Naive thymus-derived CD8-positive, alpha-beta T cell (primary cell): ENCODE results near the gene EHBP1. TPM values are rescaled to one million over a fixed set of nuclear protein-coding genes. Genes with fewer than 3 reads are reported as not detected.

Source experiments
- ATAC-seq, 2 donors: fragments of 150-1000 bp; cut with Tn5 transposase in 1 of 2; sonication (Bioruptor Pico), chemical (Tn5 transposase) in 1 of 2; 1 replicate in 1 of 2; 2 replicates in 1 of 2; pipeline ENCODE4 v1.10.0; 2021; ENCODE audit warnings: mild to moderate bottlenecking in 2 of 2, moderate library complexity in 2 of 2
- POLR2A ChIA-PET: fragments of 350-600 bp; sonication (Branson Sonifier 250); formaldehyde crosslinking; loops from one replicate; lab custom pipeline; 2021; ENCODE audit warnings: antibody characterized with exemption; lab: Charles Lee
- DNase-seq, 10 donors: peaks; one replicate each; pipeline versions ENCODE4 v3.0.0 to v3.0.0-alpha.2; 2020 to 2022
- H3K27ac Mint-ChIP-seq, 10 donors: one replicate each; pipeline ENCODE4 v1.8.0; 2020 to 2022; ENCODE audit warnings: mild to moderate bottlenecking in 10 of 10, mixed read lengths in 10 of 10, moderate library complexity in 4 of 10, inconsistent platforms in 1 of 10
- H3K27me3 Mint-ChIP-seq, 5 donors: one replicate each; pipeline ENCODE4 v1.8.0; 2021 to 2022; ENCODE audit warnings: mixed read lengths in 5 of 5
- H3K36me3 Mint-ChIP-seq, 3 donors: one replicate each; pipeline ENCODE4 v1.8.0; 2020 to 2022; ENCODE audit warnings: mixed read lengths in 3 of 3, mild to moderate bottlenecking in 2 of 3, inconsistent platforms in 1 of 3
- H3K4me1 Mint-ChIP-seq, 4 donors: one replicate each; pipeline ENCODE4 v1.8.0; 2021 to 2022; ENCODE audit warnings: mixed read lengths in 4 of 4
- H3K4me3 Mint-ChIP-seq, 10 donors: one replicate each; pipeline ENCODE4 v1.8.0; 2020 to 2022; ENCODE audit warnings: mild to moderate bottlenecking in 10 of 10, mixed read lengths in 10 of 10, moderate library complexity in 6 of 10, inconsistent platforms in 1 of 10
- H3K9me3 Mint-ChIP-seq, 9 donors: one replicate each; pipeline ENCODE4 v1.8.0; 2020 to 2022; ENCODE audit warnings: mixed read lengths in 9 of 9, mild to moderate bottlenecking in 3 of 9, inconsistent platforms in 1 of 9, moderate library complexity in 1 of 9
- polyA plus RNA-seq, 3 donors: library from polyadenylated mRNA; unstranded; fragments of 300-500 nt; fragmentation: Illumina TruSeq; gene quantifications; one replicate each; pipeline ENCODE4 v1.2.3, GENCODE V29; 2021
- total RNA-seq, 8 experiments: library from RNA in 2 of 8; stranded (reverse) in 2 of 8; gene quantifications; one replicate each; pipeline ENCODE4 v1.2.3 and lab custom pipeline; 2021 to 2026

EHBP1 gene
- total RNA-seq, result 10 to 100 TPM; 29.2 to 30.8 TPM
- polyA plus RNA-seq, result 10 to 100 TPM in 1 of 3 donors, 1 to 10 TPM in 2; 9.8 to 10.3 (median 9.9) TPM
- 15.4 to 26.8 (median 23.1) reads per million in 6 experiments for total RNA-seq (lab: John Stamatoyannopoulos, UW)

- Mint-ChIP-seq H3K4me3 (peak within 1 kb of the TSS; percentile 84 to 98 (median 92)), H3K9me3 (peaks cover 0 to 3% (median 0%) of the 10 kb centered on the region in 9 donors), H3K27ac (peak within 1 kb of the TSS; percentile 66 to 96 (median 92)), H3K4me1 (peaks cover 25 to 39% (median 34%) of the 10 kb centered on the region in 4 donors), H3K36me3 (peaks cover 5 to 9% (median 6%) of the 10 kb centered on the region in 3 donors), H3K27me3 (no peaks in the 10 kb centered on the region)
- ATAC-seq (peak; percentile 94 to 97), DNase-seq (peak; percentile 94 to 98 (median 97))
- POLR2A ChIA-PET, result interaction anchor here (0.6 kb wide), 1 partner anchor 18 kb away, joined by 3 read pairs; no protein-coding TSS in a partner anchor
These were observed at the start of gene EHBP1 for GRCh38 chr2:62705007-62705829. Gene EHBP1 (plus strand): TSS chr2:62705713. CDS start chr2:62707192, 1,479 bp downstream.

- no peaks in the 10 kb centered on the region for H3K36me3 Mint-ChIP-seq
- no peak overlapping the region for H3K27ac Mint-ChIP-seq
- ATAC-seq (no peak), DNase-seq (no peak)
- H3K4me1 Mint-ChIP-seq, result peaks cover 0 to 11% (median 0%) of the 10 kb centered on the region in 4 donors
- POLR2A ChIA-PET, result no interaction called here
- peaks cover 0 to 4% (median 0%) of the 10 kb centered on the region in 5 donors for H3K27me3 Mint-ChIP-seq
- no peak overlapping the region for H3K4me3 Mint-ChIP-seq
- no peaks in the 10 kb centered on the region for H3K9me3 Mint-ChIP-seq
These were observed 47.7 kb upstream of the EHBP1 start for GRCh38 chr2:62657783-62658182.

GRCh38 chr2:62658891-62659290 is 46.6 kb upstream of the EHBP1 start:
- POLR2A ChIA-PET, result no interaction called here
- DNase-seq (no peak), ATAC-seq (no peak)
- H3K9me3 Mint-ChIP-seq, result no peaks in the 10 kb centered on the region
- H3K36me3 Mint-ChIP-seq, result no peaks in the 10 kb centered on the region
- H3K27me3 Mint-ChIP-seq, result peaks cover 0 to 4% (median 0%) of the 10 kb centered on the region in 5 donors
- peaks cover 0 to 11% (median 0%) of the 10 kb centered on the region in 4 donors for H3K4me1 Mint-ChIP-seq
- H3K27ac Mint-ChIP-seq, result no peak overlapping the region
- no peak overlapping the region for H3K4me3 Mint-ChIP-seq

GRCh38 chr2:62660087-62660486 is 45.4 kb upstream of the EHBP1 start:
- DNase-seq, result no peak
- Mint-ChIP-seq H3K36me3 (no peaks in the 10 kb centered on the region), H3K27ac (no peak overlapping the region), H3K9me3 (no peaks in the 10 kb centered on the region), H3K4me1 (peaks cover 0 to 11% (median 0%) of the 10 kb centered on the region in 4 donors), H3K27me3 (peaks cover 0 to 4% (median 0%) of the 10 kb centered on the region in 5 donors), H3K4me3 (no peak overlapping the region)
- no peak for ATAC-seq
- POLR2A ChIA-PET, result no interaction called here

DNA sequence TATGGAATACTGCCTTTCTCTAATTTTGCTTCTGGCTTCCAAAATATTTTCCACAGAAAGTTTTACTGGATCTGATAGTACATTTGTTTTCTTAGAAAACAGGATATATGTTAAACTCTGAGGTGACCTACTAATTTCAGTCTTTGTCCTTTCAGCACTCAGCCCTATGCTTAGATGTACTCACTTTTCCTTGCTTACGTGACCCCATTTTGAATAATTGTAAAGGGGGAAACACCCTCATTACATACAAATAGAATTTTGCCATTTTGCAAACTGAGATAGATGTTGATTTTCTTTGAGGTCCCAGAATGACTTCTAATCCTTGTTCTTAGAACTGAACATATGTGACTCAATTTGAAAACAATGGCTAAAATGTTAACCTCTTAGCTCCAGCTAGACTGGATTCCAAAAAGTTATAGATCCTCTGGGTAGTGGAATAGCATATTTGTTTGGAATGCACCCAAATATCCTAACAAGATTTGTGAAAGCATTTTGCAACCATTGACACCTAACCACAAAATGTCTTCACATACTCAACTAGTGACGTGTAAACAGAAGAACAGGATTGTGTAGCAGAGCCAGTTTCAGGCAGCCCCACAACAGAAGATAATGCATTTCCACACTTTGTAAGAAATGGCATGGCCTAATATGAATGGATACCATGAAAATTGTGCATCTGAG is 44.8 kb upstream of the EHBP1 start:
- no peak for DNase-seq
- H3K4me3 Mint-ChIP-seq, result no peak overlapping the region
- H3K27ac Mint-ChIP-seq, result no peak overlapping the region
- ATAC-seq, result no peak
- no peaks in the 10 kb centered on the region for H3K9me3 Mint-ChIP-seq
- H3K4me1 Mint-ChIP-seq, result peaks cover 0 to 11% (median 0%) of the 10 kb centered on the region in 4 donors
- POLR2A ChIA-PET, result no interaction called here
- H3K36me3 Mint-ChIP-seq, result no peaks in the 10 kb centered on the region
- peaks cover 0 to 6% (median 0%) of the 10 kb centered on the region in 5 donors for H3K27me3 Mint-ChIP-seq

DNA sequence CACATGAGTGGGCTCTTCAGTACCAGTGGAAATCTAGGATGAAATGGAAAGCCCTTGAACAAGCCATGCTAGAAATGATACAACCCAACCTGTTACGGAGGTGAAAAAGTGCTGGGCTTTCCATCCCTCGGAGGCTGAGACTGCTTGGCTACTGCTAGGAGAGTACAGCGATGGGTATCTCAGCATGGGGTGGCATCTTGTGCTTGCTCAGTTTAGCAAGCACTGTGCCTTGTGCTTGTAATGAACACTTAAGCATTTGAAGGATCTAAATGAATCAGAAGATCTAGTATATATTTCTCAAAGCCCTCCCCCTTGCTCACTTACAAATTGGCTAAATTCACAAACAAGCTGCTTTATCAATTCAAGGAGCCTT is 44.3 kb upstream of the EHBP1 start:
- Mint-ChIP-seq H3K9me3 (no peaks in the 10 kb centered on the region), H3K27me3 (peaks cover 0 to 9% (median 0%) of the 10 kb centered on the region in 5 donors), H3K4me1 (peaks cover 0 to 11% (median 0%) of the 10 kb centered on the region in 4 donors), H3K36me3 (no peaks in the 10 kb centered on the region), H3K4me3 (no peak overlapping the region), H3K27ac (no peak overlapping the region)
- DNase-seq, result no peak
- no peak for ATAC-seq
- POLR2A ChIA-PET, result no interaction called here

GRCh38 chr2:62662131-62662530 is 43.4 kb upstream of the EHBP1 start:
- no peak overlapping the region for H3K27ac Mint-ChIP-seq
- no peaks in the 10 kb centered on the region for H3K9me3 Mint-ChIP-seq
- ATAC-seq (no peak), DNase-seq (no peak)
- H3K4me3 Mint-ChIP-seq, result no peak overlapping the region
- H3K4me1 Mint-ChIP-seq, result peaks cover 0 to 11% (median 0%) of the 10 kb centered on the region in 4 donors
- POLR2A ChIA-PET, result no interaction called here
- H3K36me3 Mint-ChIP-seq, result no peaks in the 10 kb centered on the region
- H3K27me3 Mint-ChIP-seq, result peaks cover 0 to 9% (median under 1%) of the 10 kb centered on the region in 5 donors

DNA sequence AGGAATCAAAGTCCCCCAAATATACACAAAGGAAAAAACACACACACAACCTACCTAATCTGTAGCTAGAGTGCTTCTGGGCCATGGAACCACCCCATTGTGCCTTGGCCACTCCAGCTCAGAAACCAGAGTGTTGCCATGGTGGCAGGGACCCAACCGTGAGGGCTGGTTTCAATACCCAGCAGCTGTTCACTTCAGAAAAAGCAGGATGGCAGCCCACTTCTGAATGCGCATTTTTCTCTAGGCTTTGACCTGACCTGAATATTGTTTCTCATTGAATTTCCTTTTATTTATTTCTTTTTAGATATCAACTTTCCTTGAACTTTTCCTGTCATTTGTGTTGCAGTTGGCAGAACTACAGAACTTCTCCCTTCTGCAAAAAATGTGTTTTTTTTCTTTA is 43.0 kb upstream of the EHBP1 start:
- Mint-ChIP-seq H3K36me3 (no peaks in the 10 kb centered on the region), H3K27me3 (peaks cover 0 to 9% (median 3%) of the 10 kb centered on the region in 5 donors), H3K27ac (no peak overlapping the region), H3K9me3 (no peaks in the 10 kb centered on the region), H3K4me3 (no peak overlapping the region), H3K4me1 (peaks cover 0 to 10% (median 0%) of the 10 kb centered on the region in 4 donors)
- ATAC-seq (no peak), DNase-seq (no peak)
- POLR2A ChIA-PET, result no interaction called here

DNA sequence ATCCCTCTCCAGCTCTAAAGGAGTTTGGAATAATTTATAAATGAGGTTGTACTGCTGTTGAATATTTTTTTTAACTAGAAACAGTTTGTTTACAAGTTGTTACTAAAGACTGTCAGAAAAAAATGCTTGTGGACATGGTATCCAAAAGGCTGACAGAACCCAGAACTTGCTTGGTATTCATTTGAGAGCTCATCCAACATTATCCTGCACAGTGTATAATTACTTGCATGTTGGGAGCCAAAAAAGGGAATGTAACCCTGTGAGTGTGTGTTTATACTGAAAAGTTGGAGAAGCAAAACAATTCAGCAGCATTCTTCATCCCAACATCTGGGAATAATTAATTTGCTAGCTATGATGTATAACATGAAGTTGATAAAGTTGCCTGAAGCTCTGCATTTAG is 42.1 kb upstream of the EHBP1 start:
- POLR2A ChIA-PET, result no interaction called here
- peaks cover 0 to 5% (median 0%) of the 10 kb centered on the region in 4 donors for H3K4me1 Mint-ChIP-seq
- no peak for ATAC-seq

GRCh38 chr2:62663920-62664795 is 41.4 kb upstream of the EHBP1 start:
- peaks cover 0 to 5% (median 0%) of the 10 kb centered on the region in 4 donors for H3K4me1 Mint-ChIP-seq
- no peak overlapping the region for H3K4me3 Mint-ChIP-seq
- no peaks in the 10 kb centered on the region for H3K9me3 Mint-ChIP-seq
- no peak overlapping the region for H3K27ac Mint-ChIP-seq
- DNase-seq (no peak), ATAC-seq (no peak)
- POLR2A ChIA-PET, result interaction anchor here (0.6 kb wide), 1 partner anchor 946 kb away, joined by 3 read pairs; no protein-coding TSS in a partner anchor
- peaks cover 0 to 9% (median 3%) of the 10 kb centered on the region in 5 donors for H3K27me3 Mint-ChIP-seq
- H3K36me3 Mint-ChIP-seq, result no peaks in the 10 kb centered on the region

More for the DNA sequence above, 42.1 kb upstream of the EHBP1 start:
- H3K27me3 Mint-ChIP-seq, result peaks cover 0 to 9% (median 3%) of the 10 kb centered on the region in 5 donors
- no peaks in the 10 kb centered on the region for H3K9me3 Mint-ChIP-seq
- no peak overlapping the region for H3K4me3 Mint-ChIP-seq
- H3K36me3 Mint-ChIP-seq, result no peaks in the 10 kb centered on the region
- H3K27ac Mint-ChIP-seq, result no peak overlapping the region
- no peak for DNase-seq

GRCh38 chr2:62665446-62665845 is 40.1 kb upstream of the EHBP1 start:
- Mint-ChIP-seq H3K36me3 (no peaks in the 10 kb centered on the region), H3K4me1 (no peaks in the 10 kb centered on the region), H3K27me3 (peaks cover 0 to 9% (median 3%) of the 10 kb centered on the region in 5 donors), H3K4me3 (no peak overlapping the region), H3K9me3 (no peaks in the 10 kb centered on the region), H3K27ac (no peak overlapping the region)
- DNase-seq, result no peak
- POLR2A ChIA-PET, result no interaction called here
- no peak for ATAC-seq

DNA sequence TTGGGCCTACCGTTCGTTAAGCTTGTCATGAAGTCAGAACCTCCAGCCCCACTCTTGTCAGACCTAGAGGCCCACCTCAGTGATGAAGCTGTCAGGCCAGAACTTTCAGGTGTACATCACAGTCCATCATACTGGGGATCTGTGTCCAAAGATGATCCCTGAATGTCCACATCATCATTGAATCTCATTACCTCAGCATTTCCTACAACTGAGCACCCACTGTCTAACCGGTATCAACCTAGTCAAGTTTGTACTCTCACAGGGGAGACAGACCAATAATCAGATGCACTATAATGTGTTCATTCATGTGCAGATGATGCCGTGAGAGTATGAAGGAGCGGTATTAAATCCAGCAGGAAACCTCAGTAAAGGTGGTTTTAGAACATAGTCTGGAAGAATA is 36.3 kb upstream of the EHBP1 start:
- Mint-ChIP-seq H3K36me3 (no peaks in the 10 kb centered on the region), H3K4me3 (no peak overlapping the region), H3K27ac (no peak overlapping the region), H3K4me1 (no peaks in the 10 kb centered on the region), H3K9me3 (no peaks in the 10 kb centered on the region), H3K27me3 (peaks cover 0 to 5% (median 3%) of the 10 kb centered on the region in 5 donors)
- DNase-seq, result no peak
- no peak for ATAC-seq
- POLR2A ChIA-PET, result no interaction called here
